PFSK-1 (cell line): ENCODE measurements around the gene CYP1A1.

ENCODE experiments used
- FOXP2 ChIP-seq: optimal IDR thresholded peaks from 2 replicates; pipeline ENCODE3; 2011; ENCODE audit warnings: borderline replicate concordance, control low read depth, inconsistent platforms; ENCODE audit not compliant: insufficient read depth; ENCODE audit errors: extremely low read length, extremely low read depth
- POLR2AphosphoS5 ChIP-seq: IDR thresholded peaks from 2 replicates; pipeline ENCODE4 v1.6.1; 2012; ENCODE audit warnings: low read depth, mild to moderate bottlenecking, control low read depth, low read length, moderate library complexity
- TAF1 ChIP-seq: IDR thresholded peaks from 2 replicates; pipeline ENCODE4 v1.6.1; 2012; ENCODE audit warnings: low read length, control low read depth, borderline replicate concordance; ENCODE audit not compliant: insufficient read depth
- TF ChIP-seq, protein P1 (sequence below), 2 experiments: IDR thresholded peaks; 2 replicates each; pipeline versions ENCODE4 v1.6.1 to v1.8.0; 2011 to 2012; ENCODE audit warnings: low read depth in 2 of 2, low read length in 2 of 2, control low read depth in 1 of 2, inconsistent platforms in 1 of 2, mild to moderate bottlenecking in 1 of 2, moderate library complexity in 1 of 2; ENCODE audit not compliant: insufficient read depth in 1 of 2

GRCh38 chr15:74696808-74697207, 28.5 kb downstream of the CYP1A1 start:
- TF ChIP-seq TAF1 (no peak), POLR2AphosphoS5 (no peak), FOXP2 (no peak)
- TF ChIP-seq, protein P1, sequence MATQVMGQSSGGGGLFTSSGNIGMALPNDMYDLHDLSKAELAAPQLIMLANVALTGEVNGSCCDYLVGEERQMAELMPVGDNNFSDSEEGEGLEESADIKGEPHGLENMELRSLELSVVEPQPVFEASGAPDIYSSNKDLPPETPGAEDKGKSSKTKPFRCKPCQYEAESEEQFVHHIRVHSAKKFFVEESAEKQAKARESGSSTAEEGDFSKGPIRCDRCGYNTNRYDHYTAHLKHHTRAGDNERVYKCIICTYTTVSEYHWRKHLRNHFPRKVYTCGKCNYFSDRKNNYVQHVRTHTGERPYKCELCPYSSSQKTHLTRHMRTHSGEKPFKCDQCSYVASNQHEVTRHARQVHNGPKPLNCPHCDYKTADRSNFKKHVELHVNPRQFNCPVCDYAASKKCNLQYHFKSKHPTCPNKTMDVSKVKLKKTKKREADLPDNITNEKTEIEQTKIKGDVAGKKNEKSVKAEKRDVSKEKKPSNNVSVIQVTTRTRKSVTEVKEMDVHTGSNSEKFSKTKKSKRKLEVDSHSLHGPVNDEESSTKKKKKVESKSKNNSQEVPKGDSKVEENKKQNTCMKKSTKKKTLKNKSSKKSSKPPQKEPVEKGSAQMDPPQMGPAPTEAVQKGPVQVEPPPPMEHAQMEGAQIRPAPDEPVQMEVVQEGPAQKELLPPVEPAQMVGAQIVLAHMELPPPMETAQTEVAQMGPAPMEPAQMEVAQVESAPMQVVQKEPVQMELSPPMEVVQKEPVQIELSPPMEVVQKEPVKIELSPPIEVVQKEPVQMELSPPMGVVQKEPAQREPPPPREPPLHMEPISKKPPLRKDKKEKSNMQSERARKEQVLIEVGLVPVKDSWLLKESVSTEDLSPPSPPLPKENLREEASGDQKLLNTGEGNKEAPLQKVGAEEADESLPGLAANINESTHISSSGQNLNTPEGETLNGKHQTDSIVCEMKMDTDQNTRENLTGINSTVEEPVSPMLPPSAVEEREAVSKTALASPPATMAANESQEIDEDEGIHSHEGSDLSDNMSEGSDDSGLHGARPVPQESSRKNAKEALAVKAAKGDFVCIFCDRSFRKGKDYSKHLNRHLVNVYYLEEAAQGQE (IDR thresholded peaks at IDR 0.05; ENCODE audit: insufficient read depth in 1 of 2, low read depth in 2 of 2, low read length in 2 of 2): no peak
